Erythroblast (primary cell): ENCODE results near the gene KPNA6.

Source experiments
- GATA1 ChIP-seq: IDR thresholded peaks from 2 replicates; pipeline ENCODE4 v1.6.1; 2011; ENCODE audit warnings: low read depth, mild to moderate bottlenecking, control low read depth, low read length, moderate library complexity
- POLR2A ChIP-seq: IDR thresholded peaks from 2 replicates; pipeline ENCODE4 v1.6.1; 2011; ENCODE audit warnings: mild to moderate bottlenecking, low read length

GRCh38 chr1:32170991-32171390, 63.1 kb downstream of the KPNA6 start:
- TF ChIP-seq POLR2A (no peak), GATA1 (no peak)
